Epithelial cell of esophagus (primary cell): ENCODE results near the gene GCC2.
"Not testable (repeated sequence)": the region's sequence is repeated elsewhere in the genome, so short reads cannot be mapped to it uniquely, and the experiment has no call there.

Experiments used
- DNase-seq: peaks from one replicate; pipeline ENCODE4 v3.0.0; 2010; ENCODE audit warnings: low read depth
- H3K4me3 ChIP-seq: 2 replicates; pipeline ENCODE4 v1.5.1; 2011; ENCODE audit warnings: mild to moderate bottlenecking, low read length, control low read depth
- TF ChIP-seq, protein P1 (sequence below): IDR thresholded peaks from 2 replicates; pipeline ENCODE4 v1.5.1; 2011; ENCODE audit warnings: low read depth, mild to moderate bottlenecking, low read length, control low read depth, inconsistent platforms; ENCODE audit not compliant: insufficient read depth; ENCODE audit errors: missing control alignments

GCC2 gene

DNA sequence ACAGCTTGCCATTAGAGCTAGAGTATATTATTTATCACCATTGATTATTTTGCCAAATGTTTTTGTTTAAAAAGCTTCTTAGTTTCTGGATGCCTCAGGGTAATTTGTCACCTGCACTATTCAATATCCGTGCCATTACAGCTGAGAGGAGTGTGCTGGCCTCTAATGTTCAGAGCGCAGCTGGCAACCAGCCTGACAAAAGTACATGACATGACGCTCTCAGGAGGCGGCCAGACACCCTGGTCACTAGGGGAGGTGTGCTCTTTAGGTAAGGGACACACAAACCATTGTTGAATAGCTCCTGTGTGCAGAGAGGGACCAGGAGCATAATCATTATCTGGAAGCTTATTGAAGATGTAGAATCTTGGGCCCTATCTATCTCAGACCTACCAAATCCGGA lies 105.5 kb downstream of the GCC2 start:
- TF ChIP-seq, protein P1, sequence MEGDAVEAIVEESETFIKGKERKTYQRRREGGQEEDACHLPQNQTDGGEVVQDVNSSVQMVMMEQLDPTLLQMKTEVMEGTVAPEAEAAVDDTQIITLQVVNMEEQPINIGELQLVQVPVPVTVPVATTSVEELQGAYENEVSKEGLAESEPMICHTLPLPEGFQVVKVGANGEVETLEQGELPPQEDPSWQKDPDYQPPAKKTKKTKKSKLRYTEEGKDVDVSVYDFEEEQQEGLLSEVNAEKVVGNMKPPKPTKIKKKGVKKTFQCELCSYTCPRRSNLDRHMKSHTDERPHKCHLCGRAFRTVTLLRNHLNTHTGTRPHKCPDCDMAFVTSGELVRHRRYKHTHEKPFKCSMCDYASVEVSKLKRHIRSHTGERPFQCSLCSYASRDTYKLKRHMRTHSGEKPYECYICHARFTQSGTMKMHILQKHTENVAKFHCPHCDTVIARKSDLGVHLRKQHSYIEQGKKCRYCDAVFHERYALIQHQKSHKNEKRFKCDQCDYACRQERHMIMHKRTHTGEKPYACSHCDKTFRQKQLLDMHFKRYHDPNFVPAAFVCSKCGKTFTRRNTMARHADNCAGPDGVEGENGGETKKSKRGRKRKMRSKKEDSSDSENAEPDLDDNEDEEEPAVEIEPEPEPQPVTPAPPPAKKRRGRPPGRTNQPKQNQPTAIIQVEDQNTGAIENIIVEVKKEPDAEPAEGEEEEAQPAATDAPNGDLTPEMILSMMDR = no peak
- no peak overlapping the region for H3K4me3 ChIP-seq

DNA sequence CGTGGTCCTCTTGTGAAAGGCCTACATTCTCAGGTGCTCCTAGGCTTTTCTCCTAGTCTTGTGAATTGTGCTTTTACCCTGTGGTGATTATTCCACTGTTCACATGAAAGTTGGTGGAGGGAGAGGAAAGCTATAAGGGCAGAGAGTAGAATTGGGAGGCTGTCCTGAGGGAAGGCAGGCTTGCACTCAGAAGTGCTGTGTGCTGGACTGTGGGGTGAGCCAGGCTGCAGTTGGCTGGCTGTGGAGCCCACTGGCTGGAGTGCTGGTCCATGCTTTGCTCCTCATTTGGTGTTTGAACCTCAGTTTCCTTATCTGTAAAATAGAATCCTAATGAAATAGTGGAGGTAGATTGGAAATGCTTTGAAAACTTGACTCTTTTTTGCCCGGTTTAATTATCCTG lies 106.6 kb downstream of the GCC2 start:
- TF ChIP-seq, protein P1 = no peak
- H3K4me3 ChIP-seq = no peak overlapping the region
- DNase-seq = no peak

More for the DNA sequence above, 105.5 kb downstream of the GCC2 start:
- no peak for DNase-seq

DNA sequence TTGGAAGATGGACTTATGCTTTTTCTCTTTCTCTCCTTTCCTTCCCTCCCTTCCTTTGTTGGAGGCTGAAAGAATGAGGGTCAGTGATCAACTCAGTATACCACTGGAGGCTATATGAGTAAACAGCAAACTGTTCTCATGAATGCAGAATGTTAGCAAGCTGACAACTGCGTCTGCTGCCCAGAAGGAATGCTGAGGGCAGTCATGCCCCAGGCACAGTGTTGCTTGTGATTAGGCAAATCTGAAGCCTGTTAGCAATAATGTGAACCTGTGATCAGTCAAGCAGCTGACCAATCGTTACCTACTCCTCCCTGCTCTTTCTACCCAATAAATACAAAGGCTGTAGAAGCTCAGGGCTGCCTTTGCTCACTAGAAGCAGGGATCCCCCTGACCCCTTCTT lies 107.6 kb downstream of the GCC2 start:
- peak; percentile 63 for DNase-seq
- not testable (repeated sequence) for H3K4me3 ChIP-seq
